AG04450 (cell line): Measurements from ENCODE around the gene SYNGR1. TPM values are rescaled to one million over a fixed set of nuclear protein-coding genes. Genes with fewer than 3 reads are reported as not detected.
A peak's percentile ranks its signal among the peaks of the same experiment; 100 is the strongest.

Experiments
- CTCF ChIA-PET: fragments of 300-600, 350-600 bp; formaldehyde crosslinking; extraction: SDS; loops from one replicate; lab custom pipeline; 2022; ENCODE audit warnings: antibody characterized with exemption, inconsistent platforms; lab: Charles Lee
- POLR2A ChIA-PET: fragments of 350-600 bp; formaldehyde crosslinking; extraction: SDS; loops from one replicate; lab custom pipeline; 2021; ENCODE audit warnings: antibody characterized with exemption, inconsistent platforms; lab: Yijun Ruan, JAX
- DNase-seq: peaks from one replicate; pipeline ENCODE4 v3.0.0-alpha.2; 2011; ENCODE audit warnings: low read depth, low spot score
- H3K27ac ChIP-seq: one replicate; pipeline ENCODE4 v1.5.1; 2012; ENCODE audit warnings: low read depth, low read length, control low read depth
- H3K27me3 ChIP-seq: one replicate; pipeline ENCODE4 v1.6.0; 2012; ENCODE audit warnings: low read length; ENCODE audit not compliant: control insufficient read depth, insufficient read depth
- H3K4me3 ChIP-seq: 2 replicates; pipeline ENCODE4 v1.5.1; 2011; ENCODE audit warnings: mild to moderate bottlenecking, low read depth, low read length, control low read depth
- H3K9me3 ChIP-seq: 2 replicates; pipeline ENCODE4 v1.5.1; 2012; ENCODE audit warnings: low read length; ENCODE audit not compliant: control insufficient read depth, insufficient read depth
- CTCF ChIP-seq: IDR thresholded peaks from 2 replicates; pipeline ENCODE4 v1.5.1; 2011; ENCODE audit warnings: low read depth, low read length, control low read depth, inconsistent platforms
- polyA plus RNA-seq: library from polyadenylated mRNA; depleted of rRNA; stranded (reverse); fragments of >200 nt; gene quantifications from 2 replicates; pipeline ENCODE4 v1.2.3, GENCODE V29; 2011

SYNGR1 gene
- polyA plus RNA-seq, 1 experiment = 20.8 TPM

GRCh38 chr22:39302431-39302960 is 47.3 kb upstream of the SYNGR1 start:
- no peak for DNase-seq
- Histone ChIP-seq H3K27ac (no peak overlapping the region), H3K27me3 (no peaks in the 10 kb centered on the region), H3K9me3 (no peaks in the 10 kb centered on the region), H3K4me3 (no peak overlapping the region)
- ChIA-PET CTCF (interaction anchor here (0.6 to 1.0 kb wide), 3 partner anchors 9 to 180 kb away, joined by 3 to 4 read pairs (median 3); no protein-coding TSS in a partner anchor), POLR2A (interaction anchor here (0.5 kb wide), 1 partner anchor 101 kb away, joined by 3 read pairs; no protein-coding TSS in a partner anchor)
- TF ChIP-seq CTCF = no peak

- Histone ChIP-seq H3K27ac (no peak overlapping the region), H3K9me3 (no peaks in the 10 kb centered on the region), H3K4me3 (no peak overlapping the region), H3K27me3 (no peaks in the 10 kb centered on the region)
- no peak for DNase-seq
- TF ChIP-seq CTCF = no peak
- POLR2A ChIA-PET = no interaction called here
- CTCF ChIA-PET = no interaction called here
Measured at GRCh38 chr22:39303358-39303757, 46.4 kb upstream of the SYNGR1 start.

- ChIA-PET POLR2A (interaction anchor here (0.6 kb wide), 1 partner anchor 95 kb away, joined by 5 read pairs; no protein-coding TSS in a partner anchor), CTCF (interaction anchor here (0.6 kb wide), 1 partner anchor 17 kb away, joined by 3 read pairs; no protein-coding TSS in a partner anchor)
- Histone ChIP-seq H3K9me3 (no peaks in the 10 kb centered on the region), H3K27ac (no peak overlapping the region), H3K4me3 (no peak overlapping the region), H3K27me3 (no peaks in the 10 kb centered on the region)
- DNase-seq = no peak
- no peak for TF ChIP-seq CTCF
Measured at GRCh38 chr22:39303892-39304671, 45.7 kb upstream of the SYNGR1 start.

- TF ChIP-seq CTCF = peak; percentile 41
- H3K4me3 ChIP-seq = no peak overlapping the region
- no peak overlapping the region for H3K27ac ChIP-seq
- DNase-seq = no peak
- no peaks in the 10 kb centered on the region; the same call in 1 of the 2 replicates for H3K9me3 ChIP-seq
- ChIA-PET POLR2A (interaction anchor here (0.5 to 0.9 kb wide), 2 partner anchors 13 to 81 kb away, joined by 7 to 11 read pairs; partner anchors contain the start of gene RPL3), CTCF (interaction anchor here (1.1 to 1.5 kb wide), 3 partner anchors 9 to 222 kb away, joined by 4 to 5 read pairs (median 4); no protein-coding TSS in a partner anchor)
- no peaks in the 10 kb centered on the region for H3K27me3 ChIP-seq
Measured at GRCh38 chr22:39306456-39307361, 43.1 kb upstream of the SYNGR1 start.
